HL-60 (cell line): Measurements from ENCODE around the gene ZNF181.

Experiments used
- DNase-seq, 2 experiments: peaks; one replicate each; pipeline ENCODE4 v3.0.0-alpha.2; 2010 to 2020; ENCODE audit warnings: low read depth in 1 of 2, low spot score in 1 of 2
- H3K27ac ChIP-seq: fragments of 250-450 bp; sonication (Bioruptor Pico); replicated peaks from 2 replicates; pipeline ENCODE4 v1.5.1; 2020; ENCODE audit warnings: mild to moderate bottlenecking, moderate library complexity
- H3K27me3 ChIP-seq: fragments of 250-450 bp; sonication (Bioruptor Pico); 2 replicates; pipeline ENCODE4 v1.5.1; 2021; ENCODE audit warnings: mild to moderate bottlenecking, moderate library complexity; ENCODE audit not compliant: insufficient read depth, poor library complexity, severe bottlenecking
- H3K4me3 ChIP-seq: replicated peaks from 2 replicates; pipeline ENCODE4 v1.5.1; 2011; ENCODE audit warnings: mild to moderate bottlenecking, control low read depth, low read length; ENCODE audit not compliant: insufficient read depth
- CTCF ChIP-seq: IDR thresholded peaks from one replicate; pipeline ENCODE4 v1.5.1; 2011; ENCODE audit warnings: low read length, control low read depth, inconsistent platforms; ENCODE audit not compliant: insufficient read depth
- GABPA ChIP-seq: IDR thresholded peaks from 2 replicates; pipeline ENCODE4 v1.6.1; 2012; ENCODE audit warnings: low read depth
- POLR2AphosphoS5 ChIP-seq: IDR thresholded peaks from 2 replicates; pipeline ENCODE4 v1.6.1; 2012; ENCODE audit warnings: low read depth
- REST ChIP-seq: IDR thresholded peaks from 2 replicates; pipeline ENCODE4 v1.6.1; 2012; ENCODE audit warnings: low read depth; ENCODE audit not compliant: insufficient replicate concordance
- SPI1 ChIP-seq: IDR thresholded peaks from 2 replicates; pipeline ENCODE4 v1.6.1; 2012; ENCODE audit warnings: low read depth, mild to moderate bottlenecking, borderline replicate concordance

ZNF181 gene

GRCh38 chr19:34715357-34715756, 18.7 kb upstream of the ZNF181 start:
- DNase-seq: no peak
- Histone ChIP-seq H3K27ac (no peak overlapping the region), H3K4me3 (no peak overlapping the region), H3K27me3 (no peaks in the 10 kb centered on the region)
- no peak for TF ChIP-seq CTCF
- no peak for TF ChIP-seq SPI1
- TF ChIP-seq POLR2AphosphoS5: no peak

GRCh38 chr19:34722353-34722752, 11.7 kb upstream of the ZNF181 start:
- H3K27me3 ChIP-seq: no peaks in the 10 kb centered on the region
- DNase-seq: no peak
- no peak overlapping the region for H3K27ac ChIP-seq
- no peak overlapping the region for H3K4me3 ChIP-seq
- TF ChIP-seq POLR2AphosphoS5: no peak
- no peak for TF ChIP-seq CTCF
- no peak for TF ChIP-seq REST
- no peak for TF ChIP-seq GABPA
- TF ChIP-seq SPI1: no peak

- no peak overlapping the region for H3K4me3 ChIP-seq
- no peak for DNase-seq
- no peak for TF ChIP-seq CTCF
- no peak for TF ChIP-seq POLR2AphosphoS5
- no peak for TF ChIP-seq REST
- no peak for TF ChIP-seq SPI1
- H3K27ac ChIP-seq: no peak overlapping the region
- no peaks in the 10 kb centered on the region for H3K27me3 ChIP-seq
Observed at GRCh38 chr19:34725400-34725799, 8.6 kb upstream of the ZNF181 start.

- TF ChIP-seq GABPA: no peak
- no peaks in the 10 kb centered on the region for H3K27me3 ChIP-seq
- no peak for DNase-seq
- no peak overlapping the region for H3K4me3 ChIP-seq
- no peak overlapping the region for H3K27ac ChIP-seq
Observed at GRCh38 chr19:34731019-34731829, 2.8 kb upstream of the ZNF181 start.
